OCI-LY1 (cell line): Measurements from ENCODE around the gene COG7.

Experiments used
- CTCF ChIP-seq: fragments of 200-600 bp; sonication (generic), shearing (Covaris generic); IDR thresholded peaks from 2 replicates; pipeline ENCODE4 v1.5.1; 2017; ENCODE audit warnings: mild to moderate bottlenecking, antibody characterized with exemption, low read length, moderate library complexity, mixed read lengths
- EZH2 ChIP-seq: fragments of 200-600 bp; sonication (generic), shearing (Covaris generic); IDR thresholded peaks from 2 replicates; pipeline ENCODE4 v1.8.0; 2017; ENCODE audit warnings: borderline replicate concordance, mixed run types, mild to moderate bottlenecking, antibody characterized with exemption, low read length, moderate library complexity, mixed read lengths

- TF ChIP-seq CTCF (no peak), EZH2 (no peak)
These were observed 33.0 kb downstream of the COG7 start for GRCh38 chr16:23420011-23420410.
